ENCODE results near the gene AARS2.

The AARS2 gene

GRCh38 chr6:44250067-44250717, 63.0 kb downstream of the AARS2 start:
- H3K27ac ChIP-seq (ENCODE audit: low read length), result no peak overlapping the region
- no peaks in the 10 kb centered on the region for H3K9me3 ChIP-seq (ENCODE audit: control insufficient read depth, insufficient read depth, low read length)
- DNase-seq (ENCODE audit: low read depth, low spot score), result no peak
- no peaks in the 10 kb centered on the region for H3K27me3 ChIP-seq (ENCODE audit: control insufficient read depth, insufficient read depth, low read length)
- H3K4me1 ChIP-seq (ENCODE audit: control insufficient read depth, insufficient read depth, low read length), result no peaks in the 10 kb centered on the region
- H3K4me3 ChIP-seq (ENCODE audit: low read length), result no peak overlapping the region
- peaks cover 58% of the 10 kb centered on the region for H3K36me3 ChIP-seq (ENCODE audit: control insufficient read depth, insufficient read depth, low read length)
- WGBS (ENCODE audit: insufficient coverage, insufficient read length), result 100% methylated on average over 2 of the region's 6 CpGs

All from iPS DF 6.9 (cell line).